ENCODE measurements around the gene PDCD4. TPM values are rescaled to one million over a fixed set of nuclear protein-coding genes. Genes with fewer than 3 reads are reported as not detected.

The PDCD4 gene
- total and polyA plus RNA-seq, 10 of the 15 experiments (the other 5 are each of a cell fraction or from before 2014, with no cell fraction given) = 101 to 372 (median 171) TPM

- in situ Hi-C loops (cut with MboI) = no loop called here
- no peak for FAIRE-seq
These were observed 75.4 kb downstream of the PDCD4 start for GRCh38 chr10:110947061-110947595.

More at GRCh38 chr10:110947061-110947595, 75.4 kb downstream of the PDCD4 start:
- Histone ChIP-seq H3K36me3 (ENCODE audit: control insufficient read depth in 2 of 2, insufficient read depth in 2 of 2, low read length in 1 of 2) (peaks cover 2 to 19% of the 10 kb centered on the region in 2 experiments; a peak in 3 of 4 replicates), H4K20me1 (ENCODE audit: control insufficient read depth, insufficient read depth) (peaks cover 2% of the 10 kb centered on the region; the same call in 1 of the 2 replicates), H3K9ac (ENCODE audit: control insufficient read depth, insufficient read depth, low read length) (no peak overlapping the region), H3K27me3 (replicated peaks in 1 of 2; ENCODE audit: control insufficient read depth in 2 of 2, insufficient read depth in 2 of 2, low read length in 1 of 2) (no peaks in the 10 kb centered on the region), H2AFZ (ENCODE audit: control insufficient read depth, low read depth, low read length) (no peak overlapping the region), H3K79me2 (ENCODE audit: control insufficient read depth, insufficient read depth, low read length) (peaks cover 69% of the 10 kb centered on the region), H3K4me3 (no peak overlapping the region), H3K27ac (ENCODE audit: control insufficient read depth, insufficient read depth) (no peak overlapping the region), H3K4me2 (ENCODE audit: control insufficient read depth, insufficient read depth) (no peak overlapping the region), H3K4me1 (ENCODE audit: control insufficient read depth, insufficient read depth, low read length) (no peaks in the 10 kb centered on the region), H3K9me3 (replicated peaks; ENCODE audit: control insufficient read depth, insufficient read depth, low read length) (peaks cover 26% of the 10 kb centered on the region)
- ATAC-seq = no peak
- 70% methylated on average over 4 of the region's 4 CpGs for WGBS (ENCODE audit: insufficient coverage, insufficient replicate concordance, low lambda C conversion rate, missing lambda C conversion rate)
- ChIA-PET CTCF (interaction anchor here (1.3 kb wide), 1 partner anchor 10 kb away, joined by 3 read pairs; no protein-coding TSS in a partner anchor), RAD21 (ENCODE audit: unreplicated experiment) (interaction anchor here (1.9 kb wide), 1 partner anchor 19 kb away, joined by 4 read pairs; no protein-coding TSS in a partner anchor), SMC1A (ENCODE audit: uncharacterized antibody, unreplicated experiment) (interaction anchor here (1.0 to 2.8 kb wide), 6 partner anchors 9 to 144 kb away, joined by 3 to 12 read pairs (median 4); no protein-coding TSS in a partner anchor), POLR2A (interaction anchor here (0.8 to 0.9 kb wide), 3 partner anchors 14 to 54 kb away, joined by 3 to 9 read pairs (median 3); partner anchors contain the start of gene SHOC2)
- BruUV-seq (replicated peaks) = no TSS peak
- DNase-seq (ENCODE audit: low read depth, low spot score) = no peak
- TF ChIP-seq YBX1 (IDR thresholded peaks at IDR 0.05) = no peak
- TF ChIP-seq KLF5 (IDR thresholded peaks at IDR 0.05; ENCODE audit: partially characterized antibody) = no peak
- TF ChIP-seq CHD4 (IDR thresholded peaks at IDR 0.05) = no peak
- TF ChIP-seq REST (IDR thresholded peaks at IDR 0.05; ENCODE audit: low read depth, low read length) = no peak
- TF ChIP-seq SIX5 (IDR thresholded peaks at IDR 0.05; ENCODE audit: low read depth, low read length, severe bottlenecking) = no peak
- no peak for TF ChIP-seq BRCA1 (IDR thresholded peaks at IDR 0.05; ENCODE audit: low read depth, low read length)
- no peak for TF ChIP-seq EP300 (IDR thresholded peaks at IDR 0.05; ENCODE audit: borderline replicate concordance in 1 of 2, control insufficient read depth in 1 of 2, low read depth in 2 of 2, low read length in 2 of 2)
- TF ChIP-seq SREBF1 (IDR thresholded peaks at IDR 0.05; ENCODE audit: low read length) = no peak
- TF ChIP-seq PKNOX1 (IDR thresholded peaks at IDR 0.05) = no peak
- no peak for TF ChIP-seq NR2C2 (IDR thresholded peaks at IDR 0.05; ENCODE audit: borderline replicate concordance, control insufficient read depth, insufficient read length, low read depth)
- no peak for TF ChIP-seq MXI1 (IDR thresholded peaks at IDR 0.05; ENCODE audit: low read depth, low read length)
- no peak for TF ChIP-seq RAD21 (IDR thresholded peaks at IDR 0.05; ENCODE audit: insufficient read depth, low read depth, low read length)
- TF ChIP-seq ZNF207 (IDR thresholded peaks at IDR 0.05; ENCODE audit: borderline replicate concordance) = no peak
- TF ChIP-seq HSF1 (IDR thresholded peaks at IDR 0.05; ENCODE audit: low read depth, low read length) = no peak
- no peak for TF ChIP-seq DPF2 (IDR thresholded peaks at IDR 0.05)
- TF ChIP-seq RB1 (IDR thresholded peaks at IDR 0.05; ENCODE audit: borderline replicate concordance) = no peak
- intact Hi-C loops (cut with micrococcal nuclease; ENCODE audit: unreplicated experiment) = no loop called here

Data from GM12878 (cell line).